HepG2 (cell line): Measurements from ENCODE around the gene KLHL12. TPM values are rescaled to one million over a fixed set of nuclear protein-coding genes. Genes with fewer than 3 reads are reported as not detected.

Experiments
- AGO2 ChIP-seq: fragments of 200-400 bp; formaldehyde crosslinking; optimal IDR thresholded peaks from 2 replicates; pipeline ENCODE3; 2017; ENCODE audit warnings: mild to moderate bottlenecking, low read depth, low read length, moderate library complexity
- FOSL2 ChIP-seq: sonication (generic); formaldehyde crosslinking; IDR thresholded peaks from 2 replicates; pipeline ENCODE4 v1.4.0; 2020; ENCODE audit warnings: missing genetic modification reagents
- HOXA3 ChIP-seq: sonication (generic); formaldehyde crosslinking; IDR thresholded peaks from 2 replicates; pipeline ENCODE4 v1.5.0; 2020; ENCODE audit warnings: missing genetic modification reagents
- JARID2 ChIP-seq: sonication (generic); formaldehyde crosslinking; IDR thresholded peaks from 2 replicates; pipeline ENCODE4 v1.8.1; 2023; ENCODE audit warnings: missing genetic modification reagents, inconsistent platforms; ENCODE audit not compliant: insufficient replicate concordance
- KAT8 ChIP-seq: IDR thresholded peaks from 2 replicates; pipeline ENCODE4 v1.6.1; 2016; ENCODE audit warnings: missing genetic modification reagents, missing compliant biosample characterization
- NFYB ChIP-seq: sonication (generic); formaldehyde crosslinking; IDR thresholded peaks from 2 replicates; pipeline ENCODE4 v1.4.0; 2020; ENCODE audit warnings: missing genetic modification reagents
- NONO ChIP-seq, 2 experiments: fragments of 450-650 bp in 1 of 2; sonication (generic) in 1 of 2; formaldehyde crosslinking in 1 of 2; IDR thresholded peaks in 1 of 2; conservative IDR thresholded peaks in 1 of 2; 2 replicates each; pipeline versions ENCODE4 v1.6.1 to v1.8.0; 2017 to 2022; ENCODE audit warnings: mild to moderate bottlenecking in 1 of 2, missing genetic modification reagents in 1 of 2, moderate library complexity in 1 of 2
- POGZ ChIP-seq: sonication (generic); formaldehyde crosslinking; IDR thresholded peaks from 2 replicates; pipeline ENCODE4 v1.4.0; 2020; ENCODE audit warnings: mild to moderate bottlenecking, missing genetic modification reagents
- RAD21 ChIP-seq: fragments of 450-650 bp; formaldehyde crosslinking; IDR thresholded peaks from 2 replicates; pipeline ENCODE4 v1.5.0; 2020; ENCODE audit warnings: mild to moderate bottlenecking
- RFX1 ChIP-seq: fragments of 450-650 bp; IDR thresholded peaks from 2 replicates; pipeline ENCODE4 v1.6.1; 2017
- SATB2 ChIP-seq: sonication (generic); formaldehyde crosslinking; IDR thresholded peaks from 2 replicates; pipeline ENCODE4 v1.5.0; 2020; ENCODE audit warnings: missing genetic modification reagents
- SIN3A ChIP-seq: IDR thresholded peaks from 2 replicates; pipeline ENCODE4 v1.6.1; 2011; ENCODE audit warnings: low read depth, mild to moderate bottlenecking, control low read depth, low read length, borderline replicate concordance
- SOX6 ChIP-seq, 2 experiments: fragments of 450-650 bp in 1 of 2; sonication (generic) in 1 of 2; formaldehyde crosslinking in 1 of 2; IDR thresholded peaks; 2 replicates each; pipeline versions ENCODE4 v1.4.0 to v1.6.1; 2017 to 2020; ENCODE audit warnings: antibody characterized with exemption in 1 of 2, mild to moderate bottlenecking in 1 of 2, missing genetic modification reagents in 1 of 2
- TARDBP ChIP-seq: sonication (generic); formaldehyde crosslinking; IDR thresholded peaks from 2 replicates; pipeline ENCODE4 v1.8.0; 2022; ENCODE audit warnings: mild to moderate bottlenecking, missing genetic modification reagents
- ZFP36L2 ChIP-seq: sonication (generic); formaldehyde crosslinking; IDR thresholded peaks from 2 replicates; pipeline ENCODE4 v1.4.0; 2020; ENCODE audit warnings: missing genetic modification reagents
- ZMYM3 ChIP-seq: sonication (generic); formaldehyde crosslinking; IDR thresholded peaks from 2 replicates; pipeline ENCODE4 v1.5.1; 2020; ENCODE audit warnings: mild to moderate bottlenecking, missing genetic modification reagents
- ZNF225 ChIP-seq: sonication (generic); formaldehyde crosslinking; IDR thresholded peaks from 2 replicates; pipeline ENCODE4 v1.4.0; 2020; ENCODE audit warnings: mild to moderate bottlenecking, missing genetic modification reagents
- ZNF530 ChIP-seq: sonication (generic); formaldehyde crosslinking; IDR thresholded peaks from 2 replicates; pipeline ENCODE4 v1.5.0; 2020; ENCODE audit warnings: low read depth, mild to moderate bottlenecking, missing genetic modification reagents
- ZNF780A ChIP-seq: sonication (generic); formaldehyde crosslinking; IDR thresholded peaks from 2 replicates; pipeline ENCODE4 v1.8.0; 2022; ENCODE audit warnings: mild to moderate bottlenecking, missing genetic modification reagents, moderate library complexity
- polyA plus RNA-seq, 8 experiments: library from polyadenylated mRNA; depleted of rRNA in 3 of 8; stranded (reverse) in 7 of 8; unstranded in 1 of 8; fragments of >200 nt; fragmentation: Illumina TruSeq in 4 of 8; extraction: Trizol in 4 of 8; gene quantifications; 2 replicates each; pipeline versions ENCODE4 v1.2.1 to v1.2.3, GENCODE V29; 2011 to 2016; ENCODE audit warnings: low read depth in 4 of 8, missing spikeins in 1 of 8, mixed read lengths in 1 of 8; ENCODE audit not compliant: insufficient read depth in 1 of 8
- total RNA-seq, 5 experiments: library from RNA; depleted of rRNA; stranded (reverse); fragments of >200 nt; fragmentation: Illumina TruSeq; extraction: Trizol; gene quantifications; 2 replicates each; pipeline ENCODE4 v1.2.3, GENCODE V29; 2016; ENCODE audit warnings: low read depth in 1 of 5
- TF ChIP-seq, protein P1 (sequence below): sonication (generic); formaldehyde crosslinking; conservative IDR thresholded peaks from 2 replicates; pipeline ENCODE4 v1.8.0; 2022; ENCODE audit warnings: low read depth, missing genetic modification reagents
- TF ChIP-seq, protein P2 (sequence below): sonication (generic); formaldehyde crosslinking; IDR thresholded peaks from 2 replicates; pipeline ENCODE4 v1.4.0; 2020; ENCODE audit warnings: low read depth, mild to moderate bottlenecking, missing genetic modification reagents
- TF ChIP-seq, protein P3 (sequence below): sonication (generic); formaldehyde crosslinking; IDR thresholded peaks from 2 replicates; pipeline ENCODE4 v1.8.0; 2022; ENCODE audit warnings: missing genetic modification reagents, mild to moderate bottlenecking, inconsistent platforms, borderline replicate concordance
- TF ChIP-seq, protein P4 (sequence below): IDR thresholded peaks from 2 replicates; pipeline ENCODE4 v1.6.1; 2016; ENCODE audit warnings: missing compliant biosample characterization, missing genetic modification reagents, borderline replicate concordance

The KLHL12 gene
- total and polyA plus RNA-seq, 2 of the 13 experiments (the other 11 are each of a cell fraction or from before 2014, with no cell fraction given): 19.2 to 25.2 TPM

DNA sequence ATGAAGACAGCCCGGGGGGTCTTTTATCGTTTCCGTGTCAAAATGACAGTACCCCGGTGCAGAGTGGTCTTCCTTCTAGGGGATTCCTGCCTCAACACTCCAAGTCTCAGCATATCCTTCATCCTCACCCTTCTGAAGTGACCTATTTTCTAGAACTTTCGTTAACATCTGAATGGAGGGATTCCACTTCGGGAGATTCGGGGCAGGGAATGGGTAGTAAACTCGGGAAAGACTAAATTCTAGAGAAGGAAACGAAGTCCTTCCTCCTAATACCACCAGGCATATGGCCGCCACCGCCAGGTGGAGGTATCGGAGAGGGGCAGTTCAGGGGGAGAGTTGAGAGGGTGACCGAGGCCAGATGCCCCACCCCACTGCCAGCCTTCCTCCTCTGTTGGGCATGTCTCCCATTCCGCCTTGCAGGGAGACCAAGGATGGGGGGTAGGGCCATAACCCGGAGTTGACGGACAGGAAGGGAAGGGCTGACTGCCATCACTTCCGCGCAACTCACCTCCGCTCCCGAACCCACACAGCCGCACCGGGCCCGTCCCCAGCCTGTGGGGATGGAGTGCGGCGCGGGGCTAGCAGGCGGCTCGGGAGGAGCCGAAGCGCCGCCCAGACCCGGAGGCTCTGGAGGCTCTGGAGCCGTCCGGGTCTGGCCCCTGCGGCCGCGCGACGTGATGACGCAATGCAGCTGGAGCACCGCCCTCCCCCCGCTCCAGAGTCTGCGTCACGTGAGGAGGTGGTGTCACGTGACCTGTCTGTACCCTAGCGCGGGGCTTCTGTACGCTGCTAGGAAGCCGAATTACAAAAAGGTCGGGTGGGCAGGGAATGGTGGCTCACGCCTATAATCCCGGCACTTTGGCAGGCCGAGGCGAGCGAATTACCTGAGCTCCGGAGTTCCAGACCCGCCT is at the start of gene KLHL12 (continued):
- TF ChIP-seq POGZ (CRISPR knock-in tag) (peak; percentile 97), TARDBP (CRISPR knock-in tag) (peak; percentile 71; the same call in 1 of the 2 replicates), RAD21 (peak; percentile 69; the same call in 1 of the 2 replicates), JARID2 (CRISPR knock-in tag) (peak; percentile 82), NFYB (CRISPR knock-in tag) (peak; percentile 42; the same call in 1 of the 2 replicates), ZFP36L2 (CRISPR knock-in tag) (no peak), KAT8 (CRISPR knock-in tag) (peak; percentile 99), RFX1 (no peak), SATB2 (CRISPR knock-in tag) (no peak), NONO (IDR thresholded peaks at IDR 0.05) (no peak), NONO (CRISPR knock-in tag; conservative IDR thresholded peaks at IDR 0.05) (peak; percentile 91; the same call in 1 of the 2 replicates), HOXA3 (CRISPR knock-in tag) (peak; percentile 97), ZNF225 (CRISPR knock-in tag) (no peak), AGO2 (peak; percentile 42), SIN3A (peak; percentile 90; the same call in 1 of the 2 replicates), SOX6 (IDR thresholded peaks at IDR 0.05) (no peak), SOX6 (CRISPR knock-in tag; IDR thresholded peaks at IDR 0.05) (peak; percentile 73), ZNF530 (CRISPR knock-in tag) (no peak), FOSL2 (CRISPR knock-in tag) (peak; percentile 79), ZMYM3 (CRISPR knock-in tag) (no peak; the same call in 1 of the 2 replicates), ZNF780A (CRISPR knock-in tag) (no peak; the same call in 1 of the 2 replicates)
- TF ChIP-seq, protein P1, sequence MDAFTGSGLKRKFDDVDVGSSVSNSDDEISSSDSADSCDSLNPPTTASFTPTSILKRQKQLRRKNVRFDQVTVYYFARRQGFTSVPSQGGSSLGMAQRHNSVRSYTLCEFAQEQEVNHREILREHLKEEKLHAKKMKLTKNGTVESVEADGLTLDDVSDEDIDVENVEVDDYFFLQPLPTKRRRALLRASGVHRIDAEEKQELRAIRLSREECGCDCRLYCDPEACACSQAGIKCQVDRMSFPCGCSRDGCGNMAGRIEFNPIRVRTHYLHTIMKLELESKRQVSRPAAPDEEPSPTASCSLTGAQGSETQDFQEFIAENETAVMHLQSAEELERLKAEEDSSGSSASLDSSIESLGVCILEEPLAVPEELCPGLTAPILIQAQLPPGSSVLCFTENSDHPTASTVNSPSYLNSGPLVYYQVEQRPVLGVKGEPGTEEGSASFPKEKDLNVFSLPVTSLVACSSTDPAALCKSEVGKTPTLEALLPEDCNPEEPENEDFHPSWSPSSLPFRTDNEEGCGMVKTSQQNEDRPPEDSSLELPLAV: no peak
- TF ChIP-seq, protein P2, sequence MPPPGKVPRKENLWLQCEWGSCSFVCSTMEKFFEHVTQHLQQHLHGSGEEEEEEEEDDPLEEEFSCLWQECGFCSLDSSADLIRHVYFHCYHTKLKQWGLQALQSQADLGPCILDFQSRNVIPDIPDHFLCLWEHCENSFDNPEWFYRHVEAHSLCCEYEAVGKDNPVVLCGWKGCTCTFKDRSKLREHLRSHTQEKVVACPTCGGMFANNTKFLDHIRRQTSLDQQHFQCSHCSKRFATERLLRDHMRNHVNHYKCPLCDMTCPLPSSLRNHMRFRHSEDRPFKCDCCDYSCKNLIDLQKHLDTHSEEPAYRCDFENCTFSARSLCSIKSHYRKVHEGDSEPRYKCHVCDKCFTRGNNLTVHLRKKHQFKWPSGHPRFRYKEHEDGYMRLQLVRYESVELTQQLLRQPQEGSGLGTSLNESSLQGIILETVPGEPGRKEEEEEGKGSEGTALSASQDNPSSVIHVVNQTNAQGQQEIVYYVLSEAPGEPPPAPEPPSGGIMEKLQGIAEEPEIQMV (CRISPR knock-in tag): 0 out of 2 replicates have a peak, but pooled peaks have one; percentile 16
- TF ChIP-seq, protein P3, sequence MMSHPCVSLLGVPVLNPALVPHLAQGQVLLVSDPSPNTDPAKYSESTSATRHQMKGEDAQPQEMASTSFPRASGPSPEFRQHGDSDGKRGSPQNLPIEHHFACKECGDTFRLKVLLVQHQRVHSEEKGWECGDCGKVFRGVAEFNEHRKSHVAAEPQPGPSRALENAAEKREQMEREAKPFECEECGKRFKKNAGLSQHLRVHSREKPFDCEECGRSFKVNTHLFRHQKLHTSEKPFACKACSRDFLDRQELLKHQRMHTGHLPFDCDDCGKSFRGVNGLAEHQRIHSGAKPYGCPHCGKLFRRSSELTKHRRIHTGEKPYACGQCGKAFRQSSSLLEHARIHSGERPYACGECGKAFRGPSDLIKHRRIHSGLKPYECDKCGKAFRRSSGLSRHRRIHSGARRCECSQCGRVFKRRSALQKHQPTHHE (CRISPR knock-in tag): peak; percentile 94; the same call in 1 of the 2 replicates
- TF ChIP-seq, protein P4, sequence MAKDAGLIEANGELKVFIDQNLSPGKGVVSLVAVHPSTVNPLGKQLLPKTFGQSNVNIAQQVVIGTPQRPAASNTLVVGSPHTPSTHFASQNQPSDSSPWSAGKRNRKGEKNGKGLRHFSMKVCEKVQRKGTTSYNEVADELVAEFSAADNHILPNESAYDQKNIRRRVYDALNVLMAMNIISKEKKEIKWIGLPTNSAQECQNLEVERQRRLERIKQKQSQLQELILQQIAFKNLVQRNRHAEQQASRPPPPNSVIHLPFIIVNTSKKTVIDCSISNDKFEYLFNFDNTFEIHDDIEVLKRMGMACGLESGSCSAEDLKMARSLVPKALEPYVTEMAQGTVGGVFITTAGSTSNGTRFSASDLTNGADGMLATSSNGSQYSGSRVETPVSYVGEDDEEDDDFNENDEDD (CRISPR knock-in tag): peak; percentile 92; the same call in 1 of the 2 replicates
